ENCODE measurements around the gene TAS2R13. TPM values are rescaled to one million over a fixed set of nuclear protein-coding genes. Genes with fewer than 3 reads are reported as not detected.

The TAS2R13 gene, protein sequence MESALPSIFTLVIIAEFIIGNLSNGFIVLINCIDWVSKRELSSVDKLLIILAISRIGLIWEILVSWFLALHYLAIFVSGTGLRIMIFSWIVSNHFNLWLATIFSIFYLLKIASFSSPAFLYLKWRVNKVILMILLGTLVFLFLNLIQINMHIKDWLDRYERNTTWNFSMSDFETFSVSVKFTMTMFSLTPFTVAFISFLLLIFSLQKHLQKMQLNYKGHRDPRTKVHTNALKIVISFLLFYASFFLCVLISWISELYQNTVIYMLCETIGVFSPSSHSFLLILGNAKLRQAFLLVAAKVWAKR
- 0.52 TPM for total RNA-seq
- 0.05 TPM for polyA plus RNA-seq
- long read RNA-seq, donor 1 = 0 reads
- long read RNA-seq, donor 2 = 0 reads
- long read RNA-seq, donor 3 = 0 reads
- long read RNA-seq, donor 4 = 0 reads
- long read RNA-seq, donor 5 = 0 reads
- long read RNA-seq, donor 6 = 0 reads
- long read RNA-seq, donor 7 = 0 reads
- long read RNA-seq, donor 8 = 0 reads
- long read RNA-seq, donor 9 = 0 reads
- long read RNA-seq, donor 10 = 0 reads

DNA sequence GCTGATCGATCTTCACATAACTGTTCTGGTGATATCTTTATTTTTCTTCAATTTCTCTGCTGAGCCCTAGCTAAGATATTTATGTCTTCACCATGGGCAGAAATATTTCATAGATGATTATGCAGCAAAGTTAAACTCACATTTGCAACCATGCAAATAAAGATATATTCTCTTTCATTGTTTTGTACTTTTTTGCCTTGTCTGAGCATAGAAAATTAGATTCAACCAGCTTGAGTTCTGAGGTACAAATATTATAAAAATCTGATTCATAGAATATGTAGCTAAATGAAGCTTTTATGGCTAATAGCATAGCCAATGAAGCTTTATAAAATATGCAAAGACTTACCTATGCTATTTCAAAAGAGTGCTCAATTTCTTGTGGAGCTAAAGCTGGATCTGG, at the start of gene TAS2R13:
Gene TAS2R13, minus strand, starts transcription at position 101 of the 400 bp plus-strand sequence. CDS start 264 bp downstream, outside the sequence.
- no peak within 1 kb of the TSS for H3K27ac ChIP-seq (ENCODE audit: low read depth in 1 of 2, low read length in 1 of 2)
- peaks cover 0 to 3% of the 10 kb centered on the region in 2 donors for H3K9me3 ChIP-seq (ENCODE audit: control insufficient read depth in 2 of 2, insufficient read depth in 1 of 2, low read length in 1 of 2)
- H3K4me1 ChIP-seq (ENCODE audit: control insufficient read depth in 2 of 2, insufficient read depth in 2 of 2, low read length in 2 of 2) = no peaks in the 10 kb centered on the region
- no peak for DNase-seq (ENCODE audit: low read depth in 6 of 9, low spot score in 9 of 9)
- no peak within 1 kb of the TSS for H3K4me3 ChIP-seq (ENCODE audit: low read length in 2 of 2)
- no peaks in the 10 kb centered on the region for H3K36me3 ChIP-seq (ENCODE audit: control insufficient read depth in 2 of 2, insufficient read depth in 2 of 2, low read length in 1 of 2)
- no peaks in the 10 kb centered on the region for H3K27me3 ChIP-seq (ENCODE audit: control insufficient read depth in 2 of 2, insufficient read depth in 1 of 2, low read length in 1 of 2)
- 100% methylated on average over 1 of the region's 1 CpG for WGBS

DNA sequence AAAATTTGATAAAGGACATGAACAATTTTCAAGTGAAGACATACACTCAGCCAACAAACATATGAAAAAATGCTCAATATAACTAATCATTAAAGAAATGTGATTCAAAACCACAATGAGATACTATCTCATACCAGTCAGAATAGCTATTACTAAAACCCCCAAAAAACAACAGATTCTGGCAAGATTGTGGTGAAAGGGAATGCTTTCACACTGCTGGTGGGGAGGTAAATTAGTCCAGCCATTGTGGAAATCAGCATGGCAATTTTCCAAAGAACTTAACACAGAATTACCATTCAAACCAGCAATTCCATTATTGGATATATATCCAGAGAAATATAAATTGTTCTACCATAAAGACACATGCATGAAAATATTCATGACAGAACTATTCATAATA, 48.4 kb upstream of the TAS2R13 start:
- Histone ChIP-seq H3K36me3 (ENCODE audit: control insufficient read depth in 2 of 2, insufficient read depth in 2 of 2, low read length in 1 of 2) (no peaks in the 10 kb centered on the region), H3K27ac (ENCODE audit: low read depth in 1 of 2, low read length in 1 of 2) (no peak overlapping the region), H3K27me3 (ENCODE audit: control insufficient read depth in 2 of 2, insufficient read depth in 1 of 2, low read length in 1 of 2) (no peaks in the 10 kb centered on the region), H3K4me3 (ENCODE audit: low read length in 2 of 2) (no peak overlapping the region), H3K9me3 (ENCODE audit: control insufficient read depth in 2 of 2, insufficient read depth in 1 of 2, low read length in 1 of 2) (no peaks in the 10 kb centered on the region), H3K4me1 (ENCODE audit: control insufficient read depth in 2 of 2, insufficient read depth in 2 of 2, low read length in 2 of 2) (no peaks in the 10 kb centered on the region)
- no peak for DNase-seq (ENCODE audit: low read depth in 6 of 9, low spot score in 9 of 9)

DNA sequence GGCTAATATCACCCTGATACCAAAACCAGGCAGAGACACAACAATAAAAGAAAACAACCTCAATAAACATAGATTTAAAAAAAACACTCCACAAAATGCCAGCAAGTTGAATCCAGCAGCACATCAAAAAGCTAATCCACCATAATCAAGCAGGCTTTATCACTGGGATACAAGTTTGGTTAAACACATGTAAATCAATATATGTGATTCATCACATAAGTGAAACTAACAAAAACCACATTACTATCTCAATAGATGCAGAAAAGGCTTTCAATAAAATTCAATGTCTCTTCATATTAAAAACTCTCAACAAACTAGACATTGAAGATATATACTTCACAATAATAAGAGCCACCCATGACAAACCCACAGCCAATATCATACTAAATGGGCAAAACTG, 46.7 kb upstream of the TAS2R13 start:
- no peak for DNase-seq (ENCODE audit: low read depth in 6 of 9, low spot score in 9 of 9)

DNA sequence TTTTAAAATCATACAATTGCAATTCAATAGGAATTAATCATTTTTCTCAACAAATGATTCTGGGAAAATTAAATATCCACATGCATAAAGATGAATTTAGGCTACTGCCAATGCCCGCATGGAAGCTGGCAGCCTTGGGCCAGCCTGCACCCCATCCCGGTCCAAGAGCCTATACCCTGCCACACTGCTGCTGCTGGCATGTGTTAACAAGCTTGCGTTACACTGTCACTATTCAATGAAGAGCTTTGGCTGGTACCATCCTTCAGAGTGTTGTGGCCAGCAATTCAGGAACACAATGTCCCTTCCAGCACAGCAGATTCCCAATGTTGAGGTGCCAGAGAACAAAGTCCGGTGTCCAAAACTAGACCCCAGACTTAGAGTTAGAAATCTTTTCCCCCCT, 43.3 kb upstream of the TAS2R13 start:
- Histone ChIP-seq H3K27me3 (ENCODE audit: control insufficient read depth in 2 of 2, insufficient read depth in 1 of 2, low read length in 1 of 2) (no peaks in the 10 kb centered on the region), H3K27ac (ENCODE audit: low read depth in 1 of 2, low read length in 1 of 2) (no peak overlapping the region), H3K4me3 (ENCODE audit: low read length in 2 of 2) (no peak overlapping the region), H3K36me3 (ENCODE audit: control insufficient read depth in 2 of 2, insufficient read depth in 2 of 2, low read length in 1 of 2) (no peaks in the 10 kb centered on the region), H3K9me3 (ENCODE audit: control insufficient read depth in 2 of 2, insufficient read depth in 1 of 2, low read length in 1 of 2) (no peaks in the 10 kb centered on the region), H3K4me1 (ENCODE audit: control insufficient read depth in 2 of 2, insufficient read depth in 2 of 2, low read length in 2 of 2) (no peaks in the 10 kb centered on the region)
- WGBS = over 99% methylated on average over 4 of the region's 4 CpGs
- DNase-seq (ENCODE audit: low read depth in 6 of 9, low spot score in 9 of 9) = no peak

More for the DNA sequence above, 46.7 kb upstream of the TAS2R13 start:
- Histone ChIP-seq H3K4me3 (ENCODE audit: low read length in 2 of 2) (no peak overlapping the region), H3K27me3 (ENCODE audit: control insufficient read depth in 2 of 2, insufficient read depth in 1 of 2, low read length in 1 of 2) (no peaks in the 10 kb centered on the region), H3K27ac (ENCODE audit: low read depth in 1 of 2, low read length in 1 of 2) (no peak overlapping the region), H3K9me3 (ENCODE audit: control insufficient read depth in 2 of 2, insufficient read depth in 1 of 2, low read length in 1 of 2) (no peaks in the 10 kb centered on the region), H3K4me1 (ENCODE audit: control insufficient read depth in 2 of 2, insufficient read depth in 2 of 2, low read length in 2 of 2) (no peaks in the 10 kb centered on the region), H3K36me3 (ENCODE audit: control insufficient read depth in 2 of 2, insufficient read depth in 2 of 2, low read length in 1 of 2) (no peaks in the 10 kb centered on the region)

DNA sequence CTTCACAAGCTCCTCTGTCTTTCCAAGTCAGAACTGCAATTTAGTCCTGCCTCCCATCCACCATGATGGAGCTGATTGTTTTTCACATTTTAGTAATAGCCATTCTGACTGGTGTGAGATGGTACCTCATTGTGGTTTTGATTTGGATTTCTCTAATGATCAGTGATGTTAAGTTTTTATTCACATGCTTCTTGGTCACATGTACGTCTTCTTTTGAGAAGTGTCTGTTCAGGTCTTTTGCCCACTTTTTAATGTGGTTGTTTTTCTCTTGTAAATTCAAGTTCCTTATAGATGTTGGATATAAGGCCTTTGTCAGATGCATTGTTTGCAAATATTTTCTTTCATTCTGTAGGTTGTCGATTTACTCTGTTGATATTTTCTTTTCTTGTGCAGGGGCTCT, 33.8 kb upstream of the TAS2R13 start:
- DNase-seq (ENCODE audit: low read depth in 6 of 9, low spot score in 9 of 9) = no peak
- H3K4me1 ChIP-seq (ENCODE audit: control insufficient read depth in 2 of 2, insufficient read depth in 2 of 2, low read length in 2 of 2) = peaks cover 0 to 12% of the 10 kb centered on the region in 2 donors
- H3K27ac ChIP-seq (ENCODE audit: low read depth in 1 of 2, low read length in 1 of 2) = no peak overlapping the region
- no peak overlapping the region for H3K4me3 ChIP-seq (ENCODE audit: low read length in 2 of 2)
- no peaks in the 10 kb centered on the region for H3K36me3 ChIP-seq (ENCODE audit: control insufficient read depth in 2 of 2, insufficient read depth in 2 of 2, low read length in 1 of 2)
- no peaks in the 10 kb centered on the region for H3K27me3 ChIP-seq (ENCODE audit: control insufficient read depth in 2 of 2, insufficient read depth in 1 of 2, low read length in 1 of 2)
- H3K9me3 ChIP-seq (ENCODE audit: control insufficient read depth in 2 of 2, insufficient read depth in 1 of 2, low read length in 1 of 2) = no peaks in the 10 kb centered on the region
- over 99% methylated on average over 2 of the region's 2 CpGs for WGBS

DNA sequence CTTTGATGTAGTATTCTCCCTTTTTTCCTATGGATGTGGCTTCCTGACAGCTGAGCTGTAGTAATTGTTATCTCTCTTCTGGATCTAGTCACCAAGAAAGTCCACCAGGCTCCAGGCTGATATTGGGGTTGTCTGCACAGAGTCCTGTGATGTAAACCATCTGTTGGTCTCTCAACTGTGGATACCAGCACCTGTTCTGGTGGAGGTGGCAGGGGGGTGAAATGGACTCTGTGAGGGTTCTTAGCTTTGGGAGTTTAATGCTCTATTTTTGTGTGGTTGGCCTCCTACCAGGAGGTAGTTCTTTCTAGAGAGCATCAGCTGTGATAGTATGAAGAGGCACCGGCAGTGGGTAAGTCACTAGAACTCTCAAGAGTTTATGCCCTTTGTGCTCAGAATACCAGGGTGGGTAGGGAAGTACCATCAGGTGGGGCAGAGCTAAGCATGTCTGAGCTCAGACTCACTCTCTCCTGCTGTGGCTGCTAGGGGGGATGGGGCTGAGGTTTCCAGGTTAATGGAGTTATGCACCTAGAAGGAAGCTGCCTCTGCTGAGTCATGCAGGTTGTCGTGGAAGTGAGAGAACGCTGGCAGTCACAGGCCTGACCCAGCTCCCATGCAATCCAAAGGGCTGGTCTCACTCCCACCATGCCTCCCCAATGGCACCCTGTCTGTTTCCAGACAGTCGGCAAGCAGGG, 32.7 kb upstream of the TAS2R13 start:
- H3K9me3 ChIP-seq (ENCODE audit: control insufficient read depth in 2 of 2, insufficient read depth in 1 of 2, low read length in 1 of 2) = no peaks in the 10 kb centered on the region
- H3K4me1 ChIP-seq (ENCODE audit: control insufficient read depth in 2 of 2, insufficient read depth in 2 of 2, low read length in 2 of 2) = peaks cover 0 to 12% of the 10 kb centered on the region in 2 donors
- H3K27ac ChIP-seq (ENCODE audit: low read depth in 1 of 2, low read length in 1 of 2) = no peak overlapping the region
- no peaks in the 10 kb centered on the region for H3K27me3 ChIP-seq (ENCODE audit: control insufficient read depth in 2 of 2, insufficient read depth in 1 of 2, low read length in 1 of 2)
- no peak overlapping the region for H3K4me3 ChIP-seq (ENCODE audit: low read length in 2 of 2)
- DNase-seq (ENCODE audit: low read depth in 6 of 9, low spot score in 9 of 9) = peak in 4 of 9 donors; percentile 4 to 44 (median 11)
- 34% methylated on average over 4 of the region's 4 CpGs for WGBS
- H3K36me3 ChIP-seq (ENCODE audit: control insufficient read depth in 2 of 2, insufficient read depth in 2 of 2, low read length in 1 of 2) = no peaks in the 10 kb centered on the region

DNA sequence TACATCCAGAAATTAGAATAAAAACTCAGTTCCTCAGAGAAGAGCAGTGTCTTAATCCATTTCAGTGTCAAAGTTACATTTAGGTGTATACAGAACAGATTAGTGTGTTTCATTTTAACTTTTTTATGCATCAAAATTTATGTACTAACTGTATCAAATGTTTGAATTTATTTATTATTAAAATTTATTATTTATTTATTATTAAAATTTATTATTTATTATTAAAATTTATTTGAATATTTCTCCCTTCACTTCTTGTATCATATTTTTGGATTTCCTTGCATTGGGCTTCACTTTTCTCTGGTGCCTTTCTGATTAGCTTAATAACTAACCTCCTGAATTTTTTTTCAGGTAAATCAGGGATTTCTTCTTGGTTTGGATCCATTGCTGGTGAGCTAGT, 32.0 kb upstream of the TAS2R13 start:
- no peaks in the 10 kb centered on the region for H3K9me3 ChIP-seq (ENCODE audit: control insufficient read depth in 2 of 2, insufficient read depth in 1 of 2, low read length in 1 of 2)
- peaks cover 0 to 12% of the 10 kb centered on the region in 2 donors for H3K4me1 ChIP-seq (ENCODE audit: control insufficient read depth in 2 of 2, insufficient read depth in 2 of 2, low read length in 2 of 2)
- H3K27me3 ChIP-seq (ENCODE audit: control insufficient read depth in 2 of 2, insufficient read depth in 1 of 2, low read length in 1 of 2) = no peaks in the 10 kb centered on the region
- no peak for DNase-seq (ENCODE audit: low read depth in 6 of 9, low spot score in 9 of 9)
- no peaks in the 10 kb centered on the region for H3K36me3 ChIP-seq (ENCODE audit: control insufficient read depth in 2 of 2, insufficient read depth in 2 of 2, low read length in 1 of 2)
- H3K27ac ChIP-seq (ENCODE audit: low read depth in 1 of 2, low read length in 1 of 2) = no peak overlapping the region
- no peak overlapping the region for H3K4me3 ChIP-seq (ENCODE audit: low read length in 2 of 2)

DNA sequence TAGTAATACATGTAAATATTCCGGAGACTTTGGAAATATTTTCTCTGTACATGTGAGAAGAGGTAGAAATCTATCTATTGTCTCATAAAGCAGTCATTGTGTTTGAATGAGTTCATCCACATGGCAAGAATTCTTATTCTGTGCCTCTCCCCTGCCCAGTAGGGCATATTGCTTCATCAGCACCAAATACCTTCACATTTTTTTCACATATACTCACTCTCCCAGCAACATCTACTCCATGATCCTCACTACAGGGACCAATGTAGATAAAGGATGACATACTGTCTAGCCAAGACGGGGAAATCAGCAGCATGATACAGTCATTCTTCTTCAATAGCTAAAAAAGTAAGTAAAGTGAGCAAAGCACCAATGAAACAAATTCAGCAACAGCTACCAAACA, 31.0 kb upstream of the TAS2R13 start:
- 98% methylated on average over 2 of the region's 2 CpGs for WGBS
- peaks cover 0 to 12% of the 10 kb centered on the region in 2 donors for H3K4me1 ChIP-seq (ENCODE audit: control insufficient read depth in 2 of 2, insufficient read depth in 2 of 2, low read length in 2 of 2)
- no peak for DNase-seq (ENCODE audit: low read depth in 6 of 9, low spot score in 9 of 9)
- no peaks in the 10 kb centered on the region for H3K27me3 ChIP-seq (ENCODE audit: control insufficient read depth in 2 of 2, insufficient read depth in 1 of 2, low read length in 1 of 2)
- no peaks in the 10 kb centered on the region for H3K9me3 ChIP-seq (ENCODE audit: control insufficient read depth in 2 of 2, insufficient read depth in 1 of 2, low read length in 1 of 2)
- no peaks in the 10 kb centered on the region for H3K36me3 ChIP-seq (ENCODE audit: control insufficient read depth in 2 of 2, insufficient read depth in 2 of 2, low read length in 1 of 2)
- H3K27ac ChIP-seq (ENCODE audit: low read depth in 1 of 2, low read length in 1 of 2) = no peak overlapping the region
- H3K4me3 ChIP-seq (ENCODE audit: low read length in 2 of 2) = no peak overlapping the region

DNA sequence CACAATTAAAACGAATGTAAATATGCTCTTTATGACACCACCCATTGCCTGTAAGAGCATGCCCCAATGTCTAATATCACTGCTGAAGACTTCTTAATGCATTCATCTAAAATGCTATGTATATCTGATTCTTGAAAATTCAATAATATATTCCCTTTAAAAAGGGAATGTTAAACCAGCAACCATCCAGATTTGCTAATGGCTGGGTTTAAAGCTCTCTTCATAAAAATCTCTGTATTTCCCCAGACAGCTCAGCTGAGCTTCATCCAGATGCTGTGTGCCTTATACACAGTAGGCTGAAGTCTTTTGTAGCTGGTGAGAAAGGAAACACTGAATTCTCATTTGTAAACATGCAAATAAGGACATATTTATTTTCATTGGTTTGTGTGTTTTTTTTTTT, 29.8 kb upstream of the TAS2R13 start, which contains the start of gene TAS2R14:
Gene TAS2R14, minus strand, starts transcription at position 101 of the 400 bp plus-strand sequence. Its CDS starts 56 bp downstream, at position 45.
- DNase-seq (ENCODE audit: low read depth in 6 of 9, low spot score in 9 of 9) = no peak
- no peak within 1 kb of the TSS for H3K27ac ChIP-seq (ENCODE audit: low read depth in 1 of 2, low read length in 1 of 2)
- 97% methylated on average over 1 of the region's 1 CpG for WGBS
- H3K4me3 ChIP-seq (ENCODE audit: low read length in 2 of 2) = no peak within 1 kb of the TSS
- H3K36me3 ChIP-seq (ENCODE audit: control insufficient read depth in 2 of 2, insufficient read depth in 2 of 2, low read length in 1 of 2) = no peaks in the 10 kb centered on the region
- H3K9me3 ChIP-seq (ENCODE audit: control insufficient read depth in 2 of 2, insufficient read depth in 1 of 2, low read length in 1 of 2) = no peaks in the 10 kb centered on the region
- no peaks in the 10 kb centered on the region for H3K27me3 ChIP-seq (ENCODE audit: control insufficient read depth in 2 of 2, insufficient read depth in 1 of 2, low read length in 1 of 2)
- peaks cover 0 to 12% of the 10 kb centered on the region in 2 donors for H3K4me1 ChIP-seq (ENCODE audit: control insufficient read depth in 2 of 2, insufficient read depth in 2 of 2, low read length in 2 of 2)
